Inflammatory macrophage (primary cell): ENCODE results near the gene PACS1.

Experiments
- DNase-seq, 2 donors: peaks; one replicate each; pipeline ENCODE4 v3.0.0-alpha.2; 2020 to 2022

PACS1 gene

GRCh38 chr11:66189031-66189745 is 119.1 kb downstream of the PACS1 start:
- no peak for DNase-seq

- no peak for DNase-seq
These were observed 120.7 kb downstream of the PACS1 start for GRCh38 chr11:66190786-66191185.

- no peak for DNase-seq
These were observed 122.2 kb downstream of the PACS1 start for GRCh38 chr11:66192181-66192863.

GRCh38 chr11:66194391-66194790 is 124.3 kb downstream of the PACS1 start:
- DNase-seq, result no peak

GRCh38 chr11:66195867-66196266 is 125.8 kb downstream of the PACS1 start:
- no peak for DNase-seq

- DNase-seq, result no peak
These were observed 133.8 kb downstream of the PACS1 start for GRCh38 chr11:66203847-66204246.

- DNase-seq, result no peak
These were observed 134.3 kb downstream of the PACS1 start for GRCh38 chr11:66204412-66204811.

GRCh38 chr11:66207816-66208215 is 137.7 kb downstream of the PACS1 start:
- no peak for DNase-seq

GRCh38 chr11:66211100-66211499 is 141.0 kb downstream of the PACS1 start:
- no peak for DNase-seq

- DNase-seq, result no peak
These were observed 146.8 kb downstream of the PACS1 start for GRCh38 chr11:66216911-66217310.

GRCh38 chr11:66218036-66218435 is 148.0 kb downstream of the PACS1 start:
- no peak for DNase-seq

- DNase-seq, result no peak
These were observed 149.0 kb downstream of the PACS1 start for GRCh38 chr11:66218846-66219620.

- DNase-seq, result no peak
These were observed 149.9 kb downstream of the PACS1 start for GRCh38 chr11:66219846-66220565.

GRCh38 chr11:66220566-66220935 is 150.5 kb downstream of the PACS1 start:
- no peak for DNase-seq

- no peak for DNase-seq
These were observed 150.9 kb downstream of the PACS1 start for GRCh38 chr11:66221012-66221411.

GRCh38 chr11:66221726-66222236 is 151.7 kb downstream of the PACS1 start:
- no peak for DNase-seq

GRCh38 chr11:66222358-66223149 is 152.5 kb downstream of the PACS1 start:
- DNase-seq, result peak; percentile 85 to 92

- DNase-seq, result no peak
These were observed 154.3 kb downstream of the PACS1 start for GRCh38 chr11:66224226-66224855.

- no peak for DNase-seq
These were observed 155.0 kb downstream of the PACS1 start for GRCh38 chr11:66225066-66225465.

- no peak for DNase-seq
These were observed 156.0 kb downstream of the PACS1 start for GRCh38 chr11:66226101-66226500.

- no peak for DNase-seq
These were observed 157.6 kb downstream of the PACS1 start for GRCh38 chr11:66227700-66228099.
